SK-N-SH (cell line): ENCODE results near the gene PKD1. TPM values are rescaled to one million over a fixed set of nuclear protein-coding genes. Genes with fewer than 3 reads are reported as not detected.
"Not testable (repeated sequence)": the region's sequence is repeated elsewhere in the genome, so short reads cannot be mapped to it uniquely, and the experiment has no call there.

ENCODE experiments used
- CTCF ChIA-PET: fragments of 300-600, 350-600 bp; formaldehyde crosslinking; extraction: SDS; loops from one replicate; lab custom pipeline; 2021; lab: Yijun Ruan, JAX
- POLR2A ChIA-PET: fragments of 350-600 bp; sonication (Branson Sonifier 250); formaldehyde crosslinking; extraction: SDS; loops from one replicate; lab custom pipeline; 2020; ENCODE audit warnings: antibody characterized with exemption, inconsistent platforms; lab: Yijun Ruan, JAX
- DNase-seq: peaks from one replicate; pipeline ENCODE4 v3.0.0; 2012
- H2AFZ ChIP-seq: fragments of 200-600 bp; sonication (generic); 2 replicates; pipeline ENCODE4 v1.8.1; 2016; ENCODE audit warnings: antibody characterized with exemption, mild to moderate bottlenecking, low read depth
- H3F3A ChIP-seq: fragments of 200-600 bp; sonication (generic); replicated peaks from 2 replicates; pipeline ENCODE3; 2016; ENCODE audit warnings: antibody characterized with exemption, mild to moderate bottlenecking; ENCODE audit not compliant: insufficient read depth
- H3K27ac ChIP-seq, 2 experiments: fragments of 200-500 bp in 1 of 2; fragments of 200-600 bp in 1 of 2; sonication (Bioruptor generic) in 1 of 2; sonication (generic), shearing (Covaris generic) in 1 of 2; 2 replicates each; pipeline versions ENCODE4 v1.5.1 to v1.6.1; 2014 to 2016; ENCODE audit warnings: low read depth in 2 of 2, inconsistent platforms in 1 of 2, low read length in 1 of 2, mild to moderate bottlenecking in 1 of 2, mixed read lengths in 1 of 2
- H3K27me3 ChIP-seq: fragments of 200-600 bp; sonication (generic), shearing (Covaris generic); 2 replicates; pipeline ENCODE4 v1.6.1; 2016; ENCODE audit warnings: mixed run types; ENCODE audit not compliant: insufficient read depth
- H3K36me3 ChIP-seq, 2 experiments: fragments of 200-500 bp in 1 of 2; fragments of 200-600 bp in 1 of 2; sonication (Bioruptor generic) in 1 of 2; sonication (generic) in 1 of 2; replicated peaks in 1 of 2; 2 replicates each; pipeline versions ENCODE3 to v1.5.1; 2014 to 2016; ENCODE audit warnings: low read length in 1 of 2, mild to moderate bottlenecking in 1 of 2; ENCODE audit not compliant: insufficient read depth in 2 of 2, control insufficient read depth in 1 of 2
- H3K4me1 ChIP-seq, 2 experiments: fragments of 200-500 bp in 1 of 2; fragments of 200-600 bp in 1 of 2; sonication (Bioruptor generic) in 1 of 2; sonication (generic), shearing (Covaris generic) in 1 of 2; 2 replicates each; pipeline versions ENCODE4 v1.5.1 to v1.6.1; 2014 to 2016; ENCODE audit warnings: low read depth in 1 of 2, low read length in 1 of 2, mixed run types in 1 of 2; ENCODE audit not compliant: insufficient read depth in 2 of 2, control insufficient read depth in 1 of 2
- H3K4me2 ChIP-seq: fragments of 200-600 bp; sonication (generic), shearing (Covaris generic); 2 replicates; pipeline ENCODE4 v1.6.1; 2017; ENCODE audit warnings: mixed run types
- H3K4me3 ChIP-seq, 2 experiments: fragments of 200-500 bp in 1 of 2; fragments of 200-600 bp in 1 of 2; sonication (Bioruptor generic) in 1 of 2; sonication (generic), shearing (Covaris generic) in 1 of 2; 2 replicates each; pipeline versions ENCODE4 v1.5.1 to v1.8.1; 2014 to 2016; ENCODE audit warnings: low read depth in 2 of 2, inconsistent platforms in 1 of 2, low read length in 1 of 2, mild to moderate bottlenecking in 1 of 2, mixed read lengths in 1 of 2, moderate library complexity in 1 of 2
- H3K79me2 ChIP-seq: fragments of 200-600 bp; sonication (generic); 2 replicates; pipeline ENCODE4 v1.8.1; 2017; ENCODE audit warnings: mild to moderate bottlenecking; ENCODE audit not compliant: insufficient read depth
- H3K9ac ChIP-seq: fragments of 200-600 bp; sonication (generic); 2 replicates; pipeline ENCODE4 v1.6.1; 2017; ENCODE audit warnings: mixed run types
- H3K9me2 ChIP-seq: fragments of 200-600 bp; sonication (generic); 2 replicates; pipeline ENCODE4 v1.6.1; 2017; ENCODE audit warnings: mixed run types
- H3K9me3 ChIP-seq: fragments of 200-600 bp; sonication (generic); 2 replicates; pipeline ENCODE4 v1.6.1; 2017; ENCODE audit warnings: mixed run types, mild to moderate bottlenecking, moderate library complexity
- H4K20me1 ChIP-seq: fragments of 200-600 bp; sonication (generic); 2 replicates; pipeline ENCODE4 v1.6.1; 2017; ENCODE audit warnings: mild to moderate bottlenecking, mixed run types; ENCODE audit not compliant: insufficient read depth
- CHD2 ChIP-seq: fragments of 150-350 bp; IDR thresholded peaks from 2 replicates; pipeline ENCODE4 v1.6.1; 2018; ENCODE audit warnings: low read length; ENCODE audit not compliant: partially characterized antibody
- ELF1 ChIP-seq: IDR thresholded peaks from 2 replicates; pipeline ENCODE4 v1.4.0; 2012
- EP300 ChIP-seq, 2 experiments: IDR thresholded peaks; 2 replicates each; pipeline versions ENCODE4 v1.4.0 to v1.6.1; 2012; ENCODE audit warnings: borderline replicate concordance in 1 of 2, low read depth in 1 of 2, low read length in 1 of 2
- EZH2phosphoT487 ChIP-seq: fragments of 200-600 bp; sonication (generic); IDR thresholded peaks from 2 replicates; pipeline ENCODE4 v1.6.1; 2017; ENCODE audit warnings: low read depth, mixed run types, mild to moderate bottlenecking, antibody characterized with exemption, moderate library complexity, borderline replicate concordance
- FOSL2 ChIP-seq: IDR thresholded peaks from 2 replicates; pipeline ENCODE4 v1.4.0; 2012; ENCODE audit warnings: low read depth, mild to moderate bottlenecking, moderate library complexity, borderline replicate concordance
- FOXJ3 ChIP-seq: sonication (generic); formaldehyde crosslinking; IDR thresholded peaks from 2 replicates; pipeline ENCODE4 v1.5.1; 2020; ENCODE audit warnings: mild to moderate bottlenecking, missing genetic modification reagents
- GABPA ChIP-seq: IDR thresholded peaks from 2 replicates; pipeline ENCODE4 v1.4.0; 2012; ENCODE audit warnings: low read depth, mild to moderate bottlenecking
- GATA2 ChIP-seq: sonication (generic); formaldehyde crosslinking; IDR thresholded peaks from 2 replicates; pipeline ENCODE4 v1.5.0; 2020; ENCODE audit warnings: mild to moderate bottlenecking, missing genetic modification reagents
- JUND ChIP-seq: IDR thresholded peaks from 2 replicates; pipeline ENCODE4 v1.4.0; 2012
- MEF2A ChIP-seq: IDR thresholded peaks from 2 replicates; pipeline ENCODE4 v1.4.0; 2012; ENCODE audit warnings: low read depth, borderline replicate concordance
- MXI1 ChIP-seq: IDR thresholded peaks from 2 replicates; pipeline ENCODE4 v1.6.1; 2012; ENCODE audit warnings: mild to moderate bottlenecking, low read depth, low read length, improper control_type of control experiment
- RCOR1 ChIP-seq: fragments of 150-350 bp; IDR thresholded peaks from 2 replicates; pipeline ENCODE4 v1.6.1; 2017; ENCODE audit warnings: antibody characterized with exemption, low read length
- SIN3A ChIP-seq: IDR thresholded peaks from 2 replicates; pipeline ENCODE4 v1.6.1; 2012; ENCODE audit warnings: low read depth, mild to moderate bottlenecking, low read length, moderate library complexity, borderline replicate concordance
- TAF1 ChIP-seq: IDR thresholded peaks from 2 replicates; pipeline ENCODE4 v1.6.1; 2012; ENCODE audit warnings: low read depth, mild to moderate bottlenecking, low read length, moderate library complexity, borderline replicate concordance
- TEAD4 ChIP-seq: IDR thresholded peaks from 2 replicates; pipeline ENCODE4 v1.4.0; 2012; ENCODE audit warnings: mild to moderate bottlenecking, borderline replicate concordance; ENCODE audit not compliant: insufficient read depth
- YY1 ChIP-seq: IDR thresholded peaks from 2 replicates; pipeline ENCODE4 v1.4.0; 2012; ENCODE audit warnings: low read depth, mild to moderate bottlenecking
- WGBS: methylation state at CpG from one replicate; pipeline ENCODE4 v1.1.6; 2017; ENCODE audit warnings: low lambda C conversion rate; 5-methylcytosine and 5-hydroxymethylcytosine counted together
- polyA plus RNA-seq, 3 experiments: library from polyadenylated mRNA; depleted of rRNA; stranded (reverse); fragments of >200 nt; gene quantifications; 2 replicates each; pipeline ENCODE4 v1.2.3, GENCODE V29; 2012
- TF ChIP-seq, protein P1 (sequence below): fragments of 150-350 bp; IDR thresholded peaks from 2 replicates; pipeline ENCODE4 v1.6.1; 2017; ENCODE audit warnings: antibody characterized with exemption, low read length, low read depth, borderline replicate concordance
- TF ChIP-seq, protein P2 (sequence below): fragments of 150-350 bp; IDR thresholded peaks from 2 replicates; pipeline ENCODE4 v1.6.1; 2016; ENCODE audit warnings: mild to moderate bottlenecking, low read depth, low read length
- TF ChIP-seq, protein P3 (sequence below): IDR thresholded peaks from 2 replicates; pipeline ENCODE4 v1.6.1; 2012; ENCODE audit warnings: mild to moderate bottlenecking, low read depth, low read length, moderate library complexity

The PKD1 gene
- polyA plus RNA-seq, 1 of the 3 experiments (the other 2 are of a cell fraction) = 47.4 TPM

DNA sequence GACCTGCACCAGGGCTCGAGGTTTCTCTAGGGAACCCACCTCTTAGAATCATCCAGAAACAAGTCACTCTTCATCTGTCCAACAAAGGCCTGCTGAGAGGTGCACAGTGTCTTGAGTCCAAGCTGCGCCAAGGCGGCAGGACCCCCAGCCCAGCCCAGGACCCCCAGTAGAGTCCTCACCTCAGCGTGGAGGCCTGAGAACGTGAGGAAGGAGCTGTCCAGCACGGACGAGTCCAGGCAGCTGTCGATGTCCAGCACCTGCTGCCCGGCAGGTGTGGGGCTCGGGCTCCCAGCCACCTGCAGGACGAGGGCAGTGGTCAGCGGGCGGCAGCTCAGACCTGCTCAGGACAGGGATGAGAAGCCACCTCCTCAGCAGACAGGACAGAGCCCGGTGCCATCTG is 38.0 kb downstream of the PKD1 start:
- CTCF ChIA-PET, H3K79me2 ChIP-seq, H3K4me2 ChIP-seq, H2AFZ ChIP-seq, DNase-seq, H3K27me3 ChIP-seq, H3K27ac ChIP-seq, H3K9ac ChIP-seq, H3K9me3 ChIP-seq, H4K20me1 ChIP-seq, H3K4me3 ChIP-seq, POLR2A ChIA-PET, H3K4me1 ChIP-seq, H3K9me2 ChIP-seq: not testable (repeated sequence)
- peaks cover 14% of the 10 kb centered on the region for H3F3A ChIP-seq
- 100% methylated on average over 1 of the region's 14 CpGs for WGBS
- peaks cover 11 to 46% of the 10 kb centered on the region in 2 experiments for H3K36me3 ChIP-seq

DNA sequence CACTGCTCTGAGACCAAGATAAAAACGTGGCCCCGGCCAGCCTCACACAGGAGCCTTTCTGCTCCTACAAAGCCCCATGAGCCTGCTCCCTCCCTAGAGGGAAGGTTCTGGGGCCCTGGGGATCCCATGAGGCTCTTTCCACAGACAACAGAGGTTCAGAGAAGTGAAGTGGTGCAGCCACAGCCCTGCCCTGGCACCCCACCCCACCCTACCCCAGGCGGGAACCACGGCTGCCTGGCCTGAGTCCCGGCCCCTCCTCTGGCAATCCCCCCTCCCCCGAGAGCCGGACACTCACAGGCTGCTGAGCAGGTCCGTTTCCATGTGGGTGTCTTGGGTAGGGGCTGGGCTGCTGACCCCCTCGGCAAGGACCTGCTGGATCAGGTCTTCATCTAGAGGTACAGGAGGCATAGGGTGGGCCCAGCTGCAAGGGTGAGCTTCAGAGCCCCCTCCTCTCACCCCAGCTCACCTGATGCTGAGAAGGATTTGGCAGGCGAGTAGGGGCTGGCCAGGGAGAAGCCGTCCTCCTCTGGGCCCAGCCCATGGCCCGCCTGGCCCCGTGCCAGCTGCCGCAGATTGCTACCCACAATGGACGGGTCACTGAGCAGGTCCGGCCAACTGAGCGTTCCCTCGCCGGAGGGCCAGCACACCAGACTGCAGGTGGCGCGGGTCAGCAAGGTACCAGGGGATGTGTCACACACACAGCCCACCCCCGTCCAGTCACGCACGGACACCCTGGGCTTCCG is 38.7 kb downstream of the PKD1 start:
- H3K4me2 ChIP-seq = no peak overlapping the region

More for the DNA sequence above, 38.7 kb downstream of the PKD1 start:
- no peak overlapping the region for H3K27ac ChIP-seq
- 0 out of 2 replicates have a peak, but pooled peaks cover 5% of the 10 kb centered on the region for H4K20me1 ChIP-seq
- no peak overlapping the region for H2AFZ ChIP-seq
- no peaks in the 10 kb centered on the region for H3K4me1 ChIP-seq
- no peaks in the 10 kb centered on the region for H3K9me2 ChIP-seq
- WGBS = 98% methylated on average over 7 of the region's 25 CpGs
- TF ChIP-seq CHD2 (no peak), EP300 (IDR thresholded peaks at IDR 0.05; ENCODE audit: borderline replicate concordance in 1 of 2, low read depth in 1 of 2, low read length in 1 of 2) (no peak), JUND (no peak), YY1 (no peak), FOXJ3 (CRISPR knock-in tag) (no peak), GABPA (no peak), ELF1 (no peak), EZH2phosphoT487 (no peak), TAF1 (no peak), MEF2A (no peak), SIN3A (no peak), FOSL2 (no peak), TEAD4 (no peak), GATA2 (CRISPR knock-in tag) (no peak), MXI1 (no peak), RCOR1 (no peak)
- TF ChIP-seq, protein P1, sequence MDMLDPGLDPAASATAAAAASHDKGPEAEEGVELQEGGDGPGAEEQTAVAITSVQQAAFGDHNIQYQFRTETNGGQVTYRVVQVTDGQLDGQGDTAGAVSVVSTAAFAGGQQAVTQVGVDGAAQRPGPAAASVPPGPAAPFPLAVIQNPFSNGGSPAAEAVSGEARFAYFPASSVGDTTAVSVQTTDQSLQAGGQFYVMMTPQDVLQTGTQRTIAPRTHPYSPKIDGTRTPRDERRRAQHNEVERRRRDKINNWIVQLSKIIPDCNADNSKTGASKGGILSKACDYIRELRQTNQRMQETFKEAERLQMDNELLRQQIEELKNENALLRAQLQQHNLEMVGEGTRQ = no peak
- TF ChIP-seq, protein P2, sequence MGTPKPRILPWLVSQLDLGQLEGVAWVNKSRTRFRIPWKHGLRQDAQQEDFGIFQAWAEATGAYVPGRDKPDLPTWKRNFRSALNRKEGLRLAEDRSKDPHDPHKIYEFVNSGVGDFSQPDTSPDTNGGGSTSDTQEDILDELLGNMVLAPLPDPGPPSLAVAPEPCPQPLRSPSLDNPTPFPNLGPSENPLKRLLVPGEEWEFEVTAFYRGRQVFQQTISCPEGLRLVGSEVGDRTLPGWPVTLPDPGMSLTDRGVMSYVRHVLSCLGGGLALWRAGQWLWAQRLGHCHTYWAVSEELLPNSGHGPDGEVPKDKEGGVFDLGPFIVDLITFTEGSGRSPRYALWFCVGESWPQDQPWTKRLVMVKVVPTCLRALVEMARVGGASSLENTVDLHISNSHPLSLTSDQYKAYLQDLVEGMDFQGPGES = no peak
- TF ChIP-seq, protein P3, sequence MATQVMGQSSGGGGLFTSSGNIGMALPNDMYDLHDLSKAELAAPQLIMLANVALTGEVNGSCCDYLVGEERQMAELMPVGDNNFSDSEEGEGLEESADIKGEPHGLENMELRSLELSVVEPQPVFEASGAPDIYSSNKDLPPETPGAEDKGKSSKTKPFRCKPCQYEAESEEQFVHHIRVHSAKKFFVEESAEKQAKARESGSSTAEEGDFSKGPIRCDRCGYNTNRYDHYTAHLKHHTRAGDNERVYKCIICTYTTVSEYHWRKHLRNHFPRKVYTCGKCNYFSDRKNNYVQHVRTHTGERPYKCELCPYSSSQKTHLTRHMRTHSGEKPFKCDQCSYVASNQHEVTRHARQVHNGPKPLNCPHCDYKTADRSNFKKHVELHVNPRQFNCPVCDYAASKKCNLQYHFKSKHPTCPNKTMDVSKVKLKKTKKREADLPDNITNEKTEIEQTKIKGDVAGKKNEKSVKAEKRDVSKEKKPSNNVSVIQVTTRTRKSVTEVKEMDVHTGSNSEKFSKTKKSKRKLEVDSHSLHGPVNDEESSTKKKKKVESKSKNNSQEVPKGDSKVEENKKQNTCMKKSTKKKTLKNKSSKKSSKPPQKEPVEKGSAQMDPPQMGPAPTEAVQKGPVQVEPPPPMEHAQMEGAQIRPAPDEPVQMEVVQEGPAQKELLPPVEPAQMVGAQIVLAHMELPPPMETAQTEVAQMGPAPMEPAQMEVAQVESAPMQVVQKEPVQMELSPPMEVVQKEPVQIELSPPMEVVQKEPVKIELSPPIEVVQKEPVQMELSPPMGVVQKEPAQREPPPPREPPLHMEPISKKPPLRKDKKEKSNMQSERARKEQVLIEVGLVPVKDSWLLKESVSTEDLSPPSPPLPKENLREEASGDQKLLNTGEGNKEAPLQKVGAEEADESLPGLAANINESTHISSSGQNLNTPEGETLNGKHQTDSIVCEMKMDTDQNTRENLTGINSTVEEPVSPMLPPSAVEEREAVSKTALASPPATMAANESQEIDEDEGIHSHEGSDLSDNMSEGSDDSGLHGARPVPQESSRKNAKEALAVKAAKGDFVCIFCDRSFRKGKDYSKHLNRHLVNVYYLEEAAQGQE = no peak
- no peak overlapping the region for H3K4me3 ChIP-seq
- ChIA-PET CTCF (no interaction called here), POLR2A (no interaction called here)
- DNase-seq = peak; percentile 40
- H3K9ac ChIP-seq = no peak overlapping the region
- H3K27me3 ChIP-seq = no peaks in the 10 kb centered on the region
- H3K79me2 ChIP-seq = no peaks in the 10 kb centered on the region
- peaks cover 11 to 49% of the 10 kb centered on the region in 2 experiments for H3K36me3 ChIP-seq
- H3K9me3 ChIP-seq = no peaks in the 10 kb centered on the region
- H3F3A ChIP-seq = peaks cover 14% of the 10 kb centered on the region
